ENCODE data around the gene KCNQ1OT1.

The KCNQ1OT1 gene

DNA sequence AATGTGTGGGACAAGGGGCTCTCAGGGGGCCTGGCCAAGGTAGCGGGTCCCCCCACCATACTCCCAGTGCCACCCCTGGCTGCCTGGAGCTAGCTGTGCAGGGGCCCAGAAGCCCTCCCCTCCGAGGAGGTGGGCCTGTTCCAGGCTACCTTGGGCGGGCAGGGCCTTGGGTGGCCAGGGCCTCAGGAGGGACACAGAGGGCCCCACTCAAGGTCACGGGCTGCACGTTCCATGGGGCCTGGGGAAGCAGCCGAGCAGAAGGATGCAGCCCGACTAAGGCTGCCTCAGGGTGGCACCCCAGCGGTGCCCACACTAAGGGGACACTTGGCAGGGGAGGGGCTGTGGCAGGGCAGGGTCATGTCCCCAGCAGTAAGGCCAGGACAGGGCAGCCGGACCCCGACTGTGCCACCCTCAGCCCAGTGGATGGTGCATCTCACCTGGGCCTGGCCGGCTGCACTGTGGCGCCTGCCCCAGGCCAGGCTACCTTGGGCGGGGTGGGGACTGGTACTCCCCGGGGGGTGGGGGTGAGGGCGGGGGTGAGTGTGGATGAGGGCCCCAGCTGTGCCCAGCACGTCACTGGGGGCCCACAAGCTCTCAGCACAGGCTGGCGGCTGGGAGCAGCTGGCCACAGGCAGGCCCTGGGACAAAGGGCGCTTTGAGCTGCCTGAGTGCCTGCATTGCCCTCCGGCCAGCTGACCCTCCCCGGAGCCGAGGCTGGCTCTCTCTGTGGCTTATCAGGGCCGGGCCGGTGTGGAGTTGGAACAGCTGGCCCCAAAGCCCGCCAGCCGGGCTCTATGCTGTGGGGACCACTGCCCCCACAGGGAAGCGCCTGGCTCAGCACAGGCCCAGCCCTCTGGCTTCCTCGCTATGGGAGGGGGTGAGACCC is 137.9 kb downstream of the KCNQ1OT1 start:
- no peak overlapping the region for H3K4me3 ChIP-seq (ENCODE audit: low read depth, low read length)

GRCh38 chr11:2559527-2560311 is 140.1 kb downstream of the KCNQ1OT1 start:
- H3K4me3 ChIP-seq (ENCODE audit: low read depth, low read length): no peak overlapping the region

- H3K4me3 ChIP-seq (ENCODE audit: low read depth, low read length): no peak overlapping the region
Observed at GRCh38 chr11:2558861-2559526, 140.8 kb downstream of the KCNQ1OT1 start.

GRCh38 chr11:2558397-2558796 is 141.4 kb downstream of the KCNQ1OT1 start:
- H3K4me3 ChIP-seq (ENCODE audit: low read depth, low read length): no peak overlapping the region
